Chondrocyte (in vitro differentiated cells): ENCODE data around the gene EPHA6. TPM values are rescaled to one million over a fixed set of nuclear protein-coding genes. Genes with fewer than 3 reads are reported as not detected.

Source experiments
- DNase-seq: peaks from one replicate; pipeline ENCODE4 v3.0.0; 2021; ENCODE audit warnings: mixed read lengths, low spot score
- H3K27ac Mint-ChIP-seq: one replicate; pipeline ENCODE4 v1.8.0; 2021; ENCODE audit warnings: mild to moderate bottlenecking, moderate library complexity, mixed read lengths; ENCODE audit not compliant: unreplicated experiment
- H3K27me3 Mint-ChIP-seq: 2 replicates; pipeline ENCODE4 v1.8.0; 2021; ENCODE audit warnings: low read depth, mixed read lengths
- H3K36me3 Mint-ChIP-seq: 2 replicates; pipeline ENCODE4 v1.8.0; 2021; ENCODE audit warnings: low read depth, mixed read lengths
- H3K4me1 Mint-ChIP-seq: 2 replicates; pipeline ENCODE4 v1.8.0; 2021; ENCODE audit warnings: low read depth, mild to moderate bottlenecking, mixed read lengths
- H3K4me3 Mint-ChIP-seq: one replicate; pipeline ENCODE4 v1.8.0; 2021; ENCODE audit warnings: mild to moderate bottlenecking, moderate library complexity, mixed read lengths; ENCODE audit not compliant: unreplicated experiment
- H3K9me3 Mint-ChIP-seq: 2 replicates; pipeline ENCODE4 v1.8.0; 2021; ENCODE audit warnings: low read depth, mixed read lengths
- long read RNA-seq: library from polyadenylated mRNA; stranded (forward); transcript quantifications from one replicate; pipeline ENCODE4 v2.0.0, GENCODE V29; 2021
- total RNA-seq: library from RNA; stranded (reverse); gene quantifications from 3 replicates; pipeline ENCODE4 v1.2.1, GENCODE V29; 2021
- TF ChIP-seq, protein P1 (sequence below): fragments of 200-600 bp; sonication (generic); IDR thresholded peaks from 2 replicates; pipeline ENCODE4 v1.5.0; 2021; ENCODE audit warnings: antibody characterized with exemption, mild to moderate bottlenecking, moderate library complexity

The EPHA6 gene
- 0.33 to 0.70 TPM (median 0.62 TPM) in 3 replicates for total RNA-seq
- long read RNA-seq: 0 reads

DNA sequence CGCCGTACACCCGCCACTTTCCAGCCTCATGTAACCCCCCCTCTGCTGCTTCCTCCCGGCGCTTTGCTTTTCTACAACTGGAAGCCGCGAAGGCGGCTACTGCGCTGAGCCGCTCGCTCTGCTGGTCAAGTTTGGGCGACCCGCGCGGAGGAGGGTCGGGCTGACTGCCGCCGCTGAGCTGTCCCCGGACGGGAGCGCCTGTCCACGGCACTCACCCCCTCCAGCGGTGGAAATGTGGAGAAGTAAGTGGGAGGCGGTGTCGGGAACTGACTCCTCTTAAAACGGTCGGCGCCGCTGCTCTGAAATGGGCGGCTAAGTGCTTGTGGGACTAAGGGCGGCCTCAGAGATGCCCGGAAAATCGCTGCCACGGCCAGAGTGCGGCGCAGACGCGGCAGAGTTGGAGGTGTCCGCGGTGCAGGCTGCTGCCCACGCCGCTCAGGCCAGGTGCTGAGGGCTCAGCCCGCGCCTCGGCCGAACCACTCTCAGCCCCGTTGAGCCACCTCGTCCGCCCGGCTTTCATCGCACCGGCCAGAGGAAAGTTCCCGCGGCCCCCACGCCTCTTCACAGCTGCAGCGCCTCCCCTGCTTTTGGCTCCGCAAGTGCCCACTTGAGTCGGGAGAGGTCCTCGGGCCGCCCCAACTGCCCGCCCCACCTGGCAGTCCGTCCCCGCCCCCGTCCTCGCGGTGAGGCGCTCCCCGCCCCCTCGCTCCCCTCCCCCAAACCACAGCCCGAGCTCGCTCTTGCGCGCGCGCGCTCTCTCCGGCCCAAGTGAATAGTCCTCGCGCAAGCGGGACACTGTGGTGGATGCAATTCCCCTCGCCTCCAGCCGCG is at the start of gene EPHA6:
TSS of gene EPHA6 (plus strand) at position 775 of the 831 bp plus-strand sequence.
- H3K27me3 Mint-ChIP-seq: peaks cover 21% of the 10 kb centered on the region
- no peaks in the 10 kb centered on the region for H3K9me3 Mint-ChIP-seq
- H3K4me1 Mint-ChIP-seq: peaks cover 14% of the 10 kb centered on the region
- peak within 1 kb of the TSS; percentile 82 for H3K4me3 Mint-ChIP-seq
- TF ChIP-seq, protein P1, sequence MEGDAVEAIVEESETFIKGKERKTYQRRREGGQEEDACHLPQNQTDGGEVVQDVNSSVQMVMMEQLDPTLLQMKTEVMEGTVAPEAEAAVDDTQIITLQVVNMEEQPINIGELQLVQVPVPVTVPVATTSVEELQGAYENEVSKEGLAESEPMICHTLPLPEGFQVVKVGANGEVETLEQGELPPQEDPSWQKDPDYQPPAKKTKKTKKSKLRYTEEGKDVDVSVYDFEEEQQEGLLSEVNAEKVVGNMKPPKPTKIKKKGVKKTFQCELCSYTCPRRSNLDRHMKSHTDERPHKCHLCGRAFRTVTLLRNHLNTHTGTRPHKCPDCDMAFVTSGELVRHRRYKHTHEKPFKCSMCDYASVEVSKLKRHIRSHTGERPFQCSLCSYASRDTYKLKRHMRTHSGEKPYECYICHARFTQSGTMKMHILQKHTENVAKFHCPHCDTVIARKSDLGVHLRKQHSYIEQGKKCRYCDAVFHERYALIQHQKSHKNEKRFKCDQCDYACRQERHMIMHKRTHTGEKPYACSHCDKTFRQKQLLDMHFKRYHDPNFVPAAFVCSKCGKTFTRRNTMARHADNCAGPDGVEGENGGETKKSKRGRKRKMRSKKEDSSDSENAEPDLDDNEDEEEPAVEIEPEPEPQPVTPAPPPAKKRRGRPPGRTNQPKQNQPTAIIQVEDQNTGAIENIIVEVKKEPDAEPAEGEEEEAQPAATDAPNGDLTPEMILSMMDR: peak; percentile 31
- H3K36me3 Mint-ChIP-seq: no peaks in the 10 kb centered on the region
- DNase-seq: peak; percentile 94
- H3K27ac Mint-ChIP-seq: no peak within 1 kb of the TSS

DNA sequence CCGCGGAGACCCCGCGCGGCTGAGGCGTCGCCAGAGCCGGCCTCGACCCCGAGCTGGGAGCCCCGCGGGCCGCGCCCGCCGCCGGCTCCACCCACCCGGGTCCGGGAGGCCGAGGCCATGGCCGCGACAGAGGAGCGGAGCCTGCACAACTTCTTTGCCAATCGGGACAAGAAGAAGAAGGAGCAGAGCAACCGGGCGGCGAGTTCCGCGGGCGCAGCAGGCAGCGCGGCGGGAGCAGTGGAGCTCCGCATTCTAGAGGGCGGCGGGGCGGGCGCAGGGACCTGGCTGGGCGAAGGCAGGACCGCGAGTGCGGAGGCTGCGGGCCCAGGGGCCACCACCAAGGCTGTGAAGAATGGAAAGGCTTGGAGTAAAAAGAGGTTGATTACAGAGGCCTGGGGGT is 37.6 kb upstream of the EPHA6 start:
- Mint-ChIP-seq H3K4me3 (no peak overlapping the region), H3K36me3 (peaks cover 3% of the 10 kb centered on the region), H3K4me1 (no peaks in the 10 kb centered on the region), H3K9me3 (peaks cover 37% of the 10 kb centered on the region), H3K27me3 (no peaks in the 10 kb centered on the region), H3K27ac (no peak overlapping the region)
- TF ChIP-seq, protein P1: no peak
- DNase-seq: no peak

GRCh38 chr3:96779810-96780209 is 34.6 kb upstream of the EPHA6 start:
- Mint-ChIP-seq H3K4me1 (no peaks in the 10 kb centered on the region), H3K36me3 (no peaks in the 10 kb centered on the region), H3K9me3 (peaks cover 15% of the 10 kb centered on the region), H3K27ac (no peak overlapping the region), H3K4me3 (no peak overlapping the region), H3K27me3 (peaks cover 3% of the 10 kb centered on the region)
- DNase-seq: no peak
- TF ChIP-seq, protein P1: peak; percentile 38

DNA sequence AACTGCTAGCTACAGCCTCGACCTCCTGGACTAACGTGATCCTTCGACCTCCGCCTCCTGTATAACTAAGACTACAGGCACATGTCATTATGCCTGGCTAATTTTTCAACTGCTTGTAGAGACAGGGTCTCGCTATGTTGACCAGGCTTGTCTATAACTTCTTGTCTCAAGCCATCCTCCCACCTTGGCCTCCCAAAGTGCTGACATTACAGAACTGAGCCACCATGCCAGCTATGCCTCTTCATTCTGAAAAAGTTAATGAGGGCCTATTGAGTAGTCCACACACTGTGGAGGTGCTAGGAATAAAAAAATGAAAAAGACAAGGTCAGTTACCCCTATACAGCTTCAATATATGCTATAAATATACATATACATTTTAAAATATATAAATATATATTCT is 18.3 kb upstream of the EPHA6 start:
- H3K4me1 Mint-ChIP-seq: no peaks in the 10 kb centered on the region
- TF ChIP-seq, protein P1: no peak
- no peaks in the 10 kb centered on the region for H3K9me3 Mint-ChIP-seq
- no peaks in the 10 kb centered on the region for H3K36me3 Mint-ChIP-seq
- no peak overlapping the region for H3K27ac Mint-ChIP-seq
- no peak overlapping the region for H3K4me3 Mint-ChIP-seq
- H3K27me3 Mint-ChIP-seq: peaks cover 3% of the 10 kb centered on the region
- DNase-seq: no peak

DNA sequence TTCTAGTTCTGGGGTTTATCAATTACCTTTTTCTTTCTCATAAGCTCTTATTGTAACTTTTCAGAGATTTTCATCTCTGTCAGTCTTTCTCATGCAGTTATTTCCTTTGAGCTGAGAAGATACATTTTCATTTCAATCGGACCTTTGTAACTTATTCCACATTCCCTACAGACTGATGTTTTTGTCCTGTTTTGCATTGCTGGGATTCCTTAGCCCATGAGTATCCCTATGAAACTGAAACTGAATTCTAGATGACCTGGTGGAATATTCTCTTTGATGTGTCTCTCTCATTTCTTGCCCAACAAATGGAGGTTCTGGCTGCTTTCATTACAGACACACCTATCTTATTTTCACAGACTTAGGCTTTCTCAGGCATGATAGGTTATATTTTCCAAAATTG is 10.5 kb upstream of the EPHA6 start:
- Mint-ChIP-seq H3K4me1 (peaks cover 4% of the 10 kb centered on the region), H3K27me3 (peaks cover 9% of the 10 kb centered on the region), H3K36me3 (no peaks in the 10 kb centered on the region), H3K9me3 (no peaks in the 10 kb centered on the region), H3K4me3 (no peak overlapping the region), H3K27ac (no peak overlapping the region)
- no peak for DNase-seq
- TF ChIP-seq, protein P1: no peak
